ENCODE results near the gene NHSL2. TPM values are rescaled to one million over a fixed set of nuclear protein-coding genes. Genes with fewer than 3 reads are reported as not detected.
"Not testable (repeated sequence)": the region's sequence is repeated elsewhere in the genome, so short reads cannot be mapped to it uniquely, and the experiment has no call there.

NHSL2 gene
- polyA plus RNA-seq, 1 of the 3 experiments (the other 2 are of a cell fraction), result 0.61 TPM

DNA sequence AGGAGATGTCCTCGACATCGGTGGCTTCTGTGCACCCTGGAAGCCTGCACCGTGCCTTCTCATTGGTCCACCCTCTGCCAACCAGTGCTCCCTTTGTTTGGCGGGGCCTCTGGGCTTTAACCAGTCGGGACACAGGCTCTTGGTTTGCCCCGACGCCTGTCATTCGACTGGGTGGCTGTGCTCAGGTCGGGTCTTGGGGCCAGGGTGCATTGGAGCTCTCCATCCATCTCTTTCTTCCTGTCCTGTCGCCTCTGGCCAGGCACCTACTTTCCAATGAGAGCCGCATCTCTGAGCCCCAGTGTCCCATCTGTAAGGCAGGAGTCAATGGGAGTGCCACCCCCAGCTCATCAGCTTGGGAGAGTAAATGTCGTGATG is 37.2 kb upstream of the NHSL2 start (continued):
- no peak for TF ChIP-seq TAF1 (IDR thresholded peaks at IDR 0.05; ENCODE audit: borderline replicate concordance, low read depth, low read length)

DNA sequence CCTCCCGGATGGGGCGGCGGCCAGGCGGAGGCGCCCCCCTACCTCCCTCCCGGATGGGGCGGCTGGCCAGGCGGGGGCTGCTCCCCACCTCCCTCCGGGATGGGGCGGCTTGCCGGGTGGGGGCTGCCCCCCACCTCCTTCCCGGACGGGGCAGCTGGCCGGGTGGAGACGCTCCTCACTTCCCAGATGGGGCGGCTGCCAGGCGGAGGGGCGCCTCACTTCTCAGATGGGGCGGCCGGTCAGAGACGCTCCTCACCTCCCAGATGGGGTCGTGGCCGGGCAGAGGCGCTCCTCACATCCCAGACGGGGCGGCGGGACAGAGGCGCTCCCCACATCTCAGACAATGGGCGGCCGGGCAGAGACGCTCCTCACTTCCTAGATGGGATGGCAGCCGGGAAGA is 33.8 kb upstream of the NHSL2 start:
- H3K79me2 ChIP-seq (ENCODE audit: insufficient read depth); POLR2A ChIA-PET; H3K27ac ChIP-seq (ENCODE audit: low read depth in 2 of 2, low read length in 1 of 2); H3K4me3 ChIP-seq (ENCODE audit: low read depth in 2 of 2, low read length in 1 of 2); H3F3A ChIP-seq (replicated peaks; ENCODE audit: insufficient read depth); H3K9me2 ChIP-seq; H2AFZ ChIP-seq (ENCODE audit: low read depth); H4K20me1 ChIP-seq (ENCODE audit: insufficient read depth); H3K9me3 ChIP-seq; H3K4me1 ChIP-seq (ENCODE audit: control insufficient read depth in 1 of 2, insufficient read depth in 2 of 2, low read depth in 1 of 2, low read length in 1 of 2); DNase-seq; H3K9ac ChIP-seq; H3K27me3 ChIP-seq (ENCODE audit: insufficient read depth); CTCF ChIA-PET; H3K36me3 ChIP-seq (replicated peaks in 1 of 2; ENCODE audit: control insufficient read depth in 1 of 2, insufficient read depth in 2 of 2, low read length in 1 of 2); H3K4me2 ChIP-seq: not testable (repeated sequence)
- 92% methylated on average over 5 of the region's 32 CpGs for WGBS (ENCODE audit: low lambda C conversion rate)

DNA sequence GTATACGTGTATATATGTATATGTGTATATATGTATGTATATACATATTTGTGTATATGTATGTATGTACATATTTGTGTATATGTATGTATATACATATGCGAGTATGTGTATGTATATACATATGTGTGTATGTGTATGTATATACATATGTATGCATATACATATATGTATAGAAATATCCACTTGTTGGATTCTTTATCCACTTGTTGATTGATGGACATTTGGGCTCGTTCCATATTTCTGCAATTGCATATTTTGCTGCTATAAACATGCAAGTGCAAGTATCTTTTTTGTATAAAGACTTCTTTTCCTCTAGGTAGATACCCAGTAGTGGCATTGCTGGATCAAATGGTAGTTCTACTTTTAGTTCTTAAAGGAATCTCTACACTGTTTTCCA is 25.5 kb upstream of the NHSL2 start:
- 10% methylated on average over 3 of the region's 3 CpGs for WGBS (ENCODE audit: low lambda C conversion rate)
- Histone ChIP-seq H3K79me2 (ENCODE audit: insufficient read depth) (no peaks in the 10 kb centered on the region), H3K27ac (ENCODE audit: low read depth in 2 of 2, low read length in 1 of 2) (no peak overlapping the region), H3F3A (replicated peaks; ENCODE audit: insufficient read depth) (peaks cover 5% of the 10 kb centered on the region), H2AFZ (ENCODE audit: low read depth) (no peak overlapping the region), H3K4me1 (ENCODE audit: control insufficient read depth in 1 of 2, insufficient read depth in 2 of 2, low read depth in 1 of 2, low read length in 1 of 2) (no peaks in the 10 kb centered on the region), H3K36me3 (replicated peaks in 1 of 2; ENCODE audit: control insufficient read depth in 1 of 2, insufficient read depth in 2 of 2, low read length in 1 of 2) (no peaks in the 10 kb centered on the region), H3K4me2 (no peak overlapping the region), H3K4me3 (ENCODE audit: low read depth in 2 of 2, low read length in 1 of 2) (no peak overlapping the region), H3K9ac (no peak overlapping the region), H3K9me2 (no peaks in the 10 kb centered on the region), H3K9me3 (no peaks in the 10 kb centered on the region), H3K27me3 (ENCODE audit: insufficient read depth) (no peaks in the 10 kb centered on the region), H4K20me1 (ENCODE audit: insufficient read depth) (no peaks in the 10 kb centered on the region)
- DNase-seq, result no peak
- CTCF ChIA-PET, result no interaction called here
- POLR2A ChIA-PET, result no interaction called here
- TF ChIP-seq, protein P1, sequence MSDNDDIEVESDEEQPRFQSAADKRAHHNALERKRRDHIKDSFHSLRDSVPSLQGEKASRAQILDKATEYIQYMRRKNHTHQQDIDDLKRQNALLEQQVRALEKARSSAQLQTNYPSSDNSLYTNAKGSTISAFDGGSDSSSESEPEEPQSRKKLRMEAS (IDR thresholded peaks at IDR 0.05; ENCODE audit: low read depth), result no peak
- TF ChIP-seq JUND (IDR thresholded peaks at IDR 0.05) (no peak), RAD21 (IDR thresholded peaks at IDR 0.05; ENCODE audit: low read length) (no peak), TCF12 (IDR thresholded peaks at IDR 0.05) (no peak), FOXJ3 (CRISPR knock-in tag; IDR thresholded peaks at IDR 0.05) (no peak), MEF2A (IDR thresholded peaks at IDR 0.05; ENCODE audit: borderline replicate concordance, low read depth) (no peak)
- TF ChIP-seq, protein P2, sequence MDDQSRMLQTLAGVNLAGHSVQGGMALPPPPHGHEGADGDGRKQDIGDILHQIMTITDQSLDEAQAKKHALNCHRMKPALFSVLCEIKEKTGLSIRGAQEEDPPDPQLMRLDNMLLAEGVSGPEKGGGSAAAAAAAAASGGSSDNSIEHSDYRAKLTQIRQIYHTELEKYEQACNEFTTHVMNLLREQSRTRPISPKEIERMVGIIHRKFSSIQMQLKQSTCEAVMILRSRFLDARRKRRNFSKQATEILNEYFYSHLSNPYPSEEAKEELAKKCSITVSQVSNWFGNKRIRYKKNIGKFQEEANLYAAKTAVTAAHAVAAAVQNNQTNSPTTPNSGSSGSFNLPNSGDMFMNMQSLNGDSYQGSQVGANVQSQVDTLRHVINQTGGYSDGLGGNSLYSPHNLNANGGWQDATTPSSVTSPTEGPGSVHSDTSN (IDR thresholded peaks at IDR 0.05), result no peak

DNA sequence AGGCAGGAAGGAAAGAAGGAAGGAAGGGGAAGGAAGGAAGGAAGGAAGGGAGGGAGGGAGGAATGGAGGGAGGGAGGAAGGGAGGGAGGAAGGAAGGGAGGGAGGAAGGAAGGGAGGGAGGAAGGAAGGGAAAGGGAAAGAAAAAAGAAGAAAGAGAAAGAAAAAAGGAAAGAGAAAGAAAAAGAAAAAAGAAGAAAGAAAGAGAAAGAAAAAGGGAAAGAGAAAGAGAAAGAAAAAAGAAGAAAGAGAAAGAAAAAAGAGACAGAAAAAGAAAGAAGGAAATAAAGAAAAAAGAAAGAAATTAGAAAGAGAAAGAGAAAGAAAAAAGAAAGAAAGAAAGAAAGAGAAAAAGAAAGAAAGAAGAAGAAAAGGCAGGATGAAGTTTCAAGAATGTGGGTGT is 15.0 kb upstream of the NHSL2 start:
- no peaks in the 10 kb centered on the region for H3K9me3 ChIP-seq
- no peaks in the 10 kb centered on the region for H3K9me2 ChIP-seq
- no peak overlapping the region for H3K9ac ChIP-seq
- H3K79me2 ChIP-seq (ENCODE audit: insufficient read depth), result no peaks in the 10 kb centered on the region
- no peak overlapping the region for H2AFZ ChIP-seq (ENCODE audit: low read depth)
- ChIA-PET CTCF (no interaction called here), POLR2A (no interaction called here)
- no peak overlapping the region for H3K4me3 ChIP-seq (ENCODE audit: low read depth in 2 of 2, low read length in 1 of 2)
- no peak for TF ChIP-seq GATA2 (CRISPR knock-in tag; IDR thresholded peaks at IDR 0.05)
- no peak overlapping the region for H3K4me2 ChIP-seq
- no peaks in the 10 kb centered on the region; the same call in 1 of the 2 replicates for H3K27me3 ChIP-seq (ENCODE audit: insufficient read depth)
- no peak for DNase-seq
- H4K20me1 ChIP-seq (ENCODE audit: insufficient read depth), result no peaks in the 10 kb centered on the region
- H3K36me3 ChIP-seq (replicated peaks in 1 of 2; ENCODE audit: control insufficient read depth in 1 of 2, insufficient read depth in 2 of 2, low read length in 1 of 2), result no peaks in the 10 kb centered on the region
- no peaks in the 10 kb centered on the region for H3F3A ChIP-seq (replicated peaks; ENCODE audit: insufficient read depth)
- no peak overlapping the region for H3K27ac ChIP-seq (ENCODE audit: low read depth in 2 of 2, low read length in 1 of 2)
- no peaks in the 10 kb centered on the region for H3K4me1 ChIP-seq (ENCODE audit: control insufficient read depth in 1 of 2, insufficient read depth in 2 of 2, low read depth in 1 of 2, low read length in 1 of 2)
